ENCODE data around the gene ZNF638.
A peak's percentile ranks its signal among the peaks of the same experiment; 100 is the strongest.

Gene ZNF638

DNA sequence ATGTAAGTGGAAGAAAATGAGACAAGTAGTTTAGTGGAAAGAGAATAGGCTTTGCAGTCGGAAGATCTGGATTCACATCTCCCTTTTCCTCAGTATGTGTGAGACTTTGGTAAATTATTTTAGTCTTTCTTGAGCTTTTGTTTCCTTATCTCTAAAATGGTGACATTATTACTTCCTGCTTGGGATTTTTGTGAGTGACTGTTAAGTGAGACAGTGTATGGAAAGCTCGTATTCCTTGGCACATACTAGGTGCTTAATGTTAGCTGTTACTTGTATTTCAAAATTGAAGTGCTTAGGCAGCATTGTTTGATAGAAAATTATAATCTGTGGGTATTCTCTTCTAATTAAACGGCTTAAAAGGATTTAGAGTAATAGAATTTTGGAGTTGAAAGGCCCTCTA is 2.0 kb downstream of the ZNF638 start:
- H3K4me3 ChIP-seq (ENCODE audit: low read depth, low read length): peak overlapping the region; percentile 59
- TF ChIP-seq, protein P1, sequence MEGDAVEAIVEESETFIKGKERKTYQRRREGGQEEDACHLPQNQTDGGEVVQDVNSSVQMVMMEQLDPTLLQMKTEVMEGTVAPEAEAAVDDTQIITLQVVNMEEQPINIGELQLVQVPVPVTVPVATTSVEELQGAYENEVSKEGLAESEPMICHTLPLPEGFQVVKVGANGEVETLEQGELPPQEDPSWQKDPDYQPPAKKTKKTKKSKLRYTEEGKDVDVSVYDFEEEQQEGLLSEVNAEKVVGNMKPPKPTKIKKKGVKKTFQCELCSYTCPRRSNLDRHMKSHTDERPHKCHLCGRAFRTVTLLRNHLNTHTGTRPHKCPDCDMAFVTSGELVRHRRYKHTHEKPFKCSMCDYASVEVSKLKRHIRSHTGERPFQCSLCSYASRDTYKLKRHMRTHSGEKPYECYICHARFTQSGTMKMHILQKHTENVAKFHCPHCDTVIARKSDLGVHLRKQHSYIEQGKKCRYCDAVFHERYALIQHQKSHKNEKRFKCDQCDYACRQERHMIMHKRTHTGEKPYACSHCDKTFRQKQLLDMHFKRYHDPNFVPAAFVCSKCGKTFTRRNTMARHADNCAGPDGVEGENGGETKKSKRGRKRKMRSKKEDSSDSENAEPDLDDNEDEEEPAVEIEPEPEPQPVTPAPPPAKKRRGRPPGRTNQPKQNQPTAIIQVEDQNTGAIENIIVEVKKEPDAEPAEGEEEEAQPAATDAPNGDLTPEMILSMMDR (IDR thresholded peaks at IDR 0.05; ENCODE audit: insufficient read depth, low read depth, low read length, missing control alignments): no peak
- DNase-seq (ENCODE audit: low read depth): no peak

DNA sequence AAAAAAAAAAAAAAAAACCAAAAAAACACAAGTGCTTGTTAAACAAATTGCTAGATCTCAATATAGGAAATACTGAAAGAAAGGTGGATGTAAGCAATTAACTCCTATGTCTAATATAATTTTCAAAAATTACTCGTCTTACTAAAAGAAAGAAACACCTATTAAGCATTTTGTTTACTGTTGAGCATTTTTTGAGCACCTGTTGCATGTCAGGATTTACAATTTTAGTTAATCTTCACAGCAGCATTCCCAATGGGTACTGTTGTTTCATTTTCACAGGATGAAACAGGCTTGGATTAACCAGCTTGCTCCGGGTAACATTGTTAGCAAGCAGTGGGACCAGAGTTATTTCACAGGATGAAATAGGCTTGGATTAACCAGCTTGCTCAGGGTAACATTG is 4.8 kb downstream of the ZNF638 start:
- no peak overlapping the region for H3K4me3 ChIP-seq (ENCODE audit: low read depth, low read length)
- TF ChIP-seq, protein P1 (IDR thresholded peaks at IDR 0.05; ENCODE audit: insufficient read depth, low read depth, low read length, missing control alignments): no peak
- DNase-seq (ENCODE audit: low read depth): no peak

DNA sequence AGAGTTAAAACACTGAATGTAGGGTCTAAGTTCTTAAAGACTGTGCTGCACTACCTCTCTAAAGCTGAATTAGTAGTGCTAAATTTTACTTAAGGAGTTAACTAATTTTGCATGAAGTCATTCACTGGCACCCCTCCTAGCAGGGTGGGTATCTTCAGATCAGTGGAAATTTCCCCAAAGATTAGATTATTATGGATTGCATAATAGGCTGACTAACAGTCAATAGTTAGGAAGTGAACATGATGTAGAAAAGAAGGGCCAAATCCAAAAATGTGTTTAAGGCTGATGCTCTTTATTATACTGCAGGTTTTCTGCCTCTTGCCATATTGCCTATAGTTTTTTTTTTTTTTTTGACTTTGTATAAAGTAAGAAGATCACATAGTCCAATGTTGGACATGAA is 5.2 kb downstream of the ZNF638 start:
- no peak overlapping the region for H3K4me3 ChIP-seq (ENCODE audit: low read depth, low read length)
- no peak for DNase-seq (ENCODE audit: low read depth)
- TF ChIP-seq, protein P1 (IDR thresholded peaks at IDR 0.05; ENCODE audit: insufficient read depth, low read depth, low read length, missing control alignments): no peak

DNA sequence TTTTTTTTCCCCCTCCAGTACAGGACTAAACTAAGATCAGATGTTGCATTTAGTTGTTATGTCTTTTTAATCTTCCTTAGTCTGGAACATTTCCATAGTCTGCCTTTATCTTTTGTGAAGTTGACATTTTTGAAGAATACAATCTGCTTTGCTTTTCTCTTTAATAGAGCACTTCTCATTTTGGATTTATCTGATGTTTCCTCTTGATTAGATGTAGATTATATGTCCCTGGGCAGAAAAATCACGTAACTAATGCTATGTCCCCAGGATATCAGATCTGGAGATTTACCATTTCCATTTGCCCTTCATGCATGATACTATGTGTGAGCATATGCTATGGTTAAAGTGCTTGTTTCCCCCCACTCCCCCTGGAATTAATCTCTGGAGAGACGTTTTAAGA is 6.2 kb downstream of the ZNF638 start:
- no peak for DNase-seq (ENCODE audit: low read depth)
- TF ChIP-seq, protein P1 (IDR thresholded peaks at IDR 0.05; ENCODE audit: insufficient read depth, low read depth, low read length, missing control alignments): no peak
- H3K4me3 ChIP-seq (ENCODE audit: low read depth, low read length): no peak overlapping the region

DNA sequence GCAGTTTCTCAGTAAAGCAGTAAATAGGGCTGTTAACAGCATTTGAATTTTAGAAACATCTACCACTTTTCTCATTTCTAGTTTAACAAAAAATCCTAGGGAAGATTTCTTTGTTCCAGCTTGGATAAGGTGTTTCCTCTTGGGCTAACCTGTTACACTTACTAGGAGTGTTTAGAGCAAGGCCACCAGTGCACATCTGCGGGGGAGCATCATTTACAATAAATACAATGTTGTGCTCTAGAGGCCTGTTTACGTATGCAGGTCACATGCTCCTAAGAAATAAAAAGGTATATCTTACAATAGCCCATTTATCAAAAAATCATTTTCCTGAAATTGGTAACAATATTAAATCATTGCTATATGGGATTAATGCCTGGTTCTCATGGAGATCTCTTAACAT is 8.1 kb downstream of the ZNF638 start:
- DNase-seq (ENCODE audit: low read depth): no peak
- no peak overlapping the region for H3K4me3 ChIP-seq (ENCODE audit: low read depth, low read length)
- TF ChIP-seq, protein P1 (IDR thresholded peaks at IDR 0.05; ENCODE audit: insufficient read depth, low read depth, low read length, missing control alignments): no peak

DNA sequence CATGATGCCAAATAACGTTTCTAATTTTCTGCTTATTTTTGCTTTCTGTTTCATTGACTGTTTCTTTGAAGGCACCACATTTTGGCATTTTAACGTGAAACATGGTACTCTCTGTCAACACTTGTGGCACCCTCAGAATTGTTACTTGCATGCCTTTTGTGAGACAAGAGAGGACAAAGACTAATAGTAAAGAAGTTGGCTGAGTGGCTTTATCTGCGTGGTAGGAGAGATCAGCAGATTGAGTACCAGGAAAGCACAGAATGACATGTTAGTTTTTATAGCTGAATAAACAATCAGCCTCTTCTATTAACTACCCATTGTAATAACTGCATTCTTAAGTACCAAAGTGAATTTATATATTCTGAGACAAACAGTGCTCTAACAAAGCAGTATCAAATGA is 8.6 kb downstream of the ZNF638 start:
- no peak for DNase-seq (ENCODE audit: low read depth)
- no peak overlapping the region for H3K4me3 ChIP-seq (ENCODE audit: low read depth, low read length)
- TF ChIP-seq, protein P1 (IDR thresholded peaks at IDR 0.05; ENCODE audit: insufficient read depth, low read depth, low read length, missing control alignments): no peak

DNA sequence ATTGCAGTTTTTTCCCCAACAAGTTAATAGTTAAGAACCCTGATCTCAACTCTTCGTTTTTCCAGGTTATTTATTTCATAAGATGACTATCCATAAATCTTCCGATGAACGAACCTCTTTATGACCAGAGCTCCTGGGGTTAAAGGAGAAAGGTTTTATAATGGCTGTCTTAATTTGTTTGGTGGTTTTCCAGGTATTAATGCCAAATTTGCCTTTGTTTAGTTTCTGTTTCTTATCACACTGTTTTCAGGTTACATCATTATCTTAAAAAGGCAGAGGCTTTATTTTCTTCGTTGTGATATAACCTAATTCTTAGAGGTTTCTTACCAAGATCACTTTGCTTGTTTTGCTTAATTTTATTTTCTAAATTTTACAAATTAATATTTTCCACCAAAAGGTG is 10.1 kb downstream of the ZNF638 start:
- DNase-seq (ENCODE audit: low read depth): no peak
- TF ChIP-seq, protein P1 (IDR thresholded peaks at IDR 0.05; ENCODE audit: insufficient read depth, low read depth, low read length, missing control alignments): no peak
- no peak overlapping the region for H3K4me3 ChIP-seq (ENCODE audit: low read depth, low read length)

Data from GM12865 (cell line).